Epithelial cell of proximal tubule (primary cell): ENCODE data around the gene RMND1. TPM values are rescaled to one million over a fixed set of nuclear protein-coding genes. Genes with fewer than 3 reads are reported as not detected.

Experiments
- DNase-seq: peaks from one replicate; pipeline ENCODE4 v3.0.0-alpha.2; 2011; ENCODE audit warnings: low read depth
- H3K4me3 ChIP-seq: 2 replicates; pipeline ENCODE4 v1.5.1; 2011; ENCODE audit warnings: low read depth, mild to moderate bottlenecking, low read length
- total RNA-seq: library from RNA; depleted of rRNA; stranded (reverse); fragments of >200 nt; gene quantifications from 2 replicates; pipeline ENCODE4 v1.2.3, GENCODE V29; 2015
- TF ChIP-seq, protein P1 (sequence below): conservative IDR thresholded peaks from 2 replicates; pipeline ENCODE4 v1.5.1; 2012; ENCODE audit warnings: low read depth, mild to moderate bottlenecking, low read length

Gene RMND1
- total RNA-seq, 1 donor from 2014 or later, result 24.7 TPM

GRCh38 chr6:151409260-151409659, 42.7 kb downstream of the RMND1 start:
- no peak for DNase-seq
- TF ChIP-seq, protein P1, sequence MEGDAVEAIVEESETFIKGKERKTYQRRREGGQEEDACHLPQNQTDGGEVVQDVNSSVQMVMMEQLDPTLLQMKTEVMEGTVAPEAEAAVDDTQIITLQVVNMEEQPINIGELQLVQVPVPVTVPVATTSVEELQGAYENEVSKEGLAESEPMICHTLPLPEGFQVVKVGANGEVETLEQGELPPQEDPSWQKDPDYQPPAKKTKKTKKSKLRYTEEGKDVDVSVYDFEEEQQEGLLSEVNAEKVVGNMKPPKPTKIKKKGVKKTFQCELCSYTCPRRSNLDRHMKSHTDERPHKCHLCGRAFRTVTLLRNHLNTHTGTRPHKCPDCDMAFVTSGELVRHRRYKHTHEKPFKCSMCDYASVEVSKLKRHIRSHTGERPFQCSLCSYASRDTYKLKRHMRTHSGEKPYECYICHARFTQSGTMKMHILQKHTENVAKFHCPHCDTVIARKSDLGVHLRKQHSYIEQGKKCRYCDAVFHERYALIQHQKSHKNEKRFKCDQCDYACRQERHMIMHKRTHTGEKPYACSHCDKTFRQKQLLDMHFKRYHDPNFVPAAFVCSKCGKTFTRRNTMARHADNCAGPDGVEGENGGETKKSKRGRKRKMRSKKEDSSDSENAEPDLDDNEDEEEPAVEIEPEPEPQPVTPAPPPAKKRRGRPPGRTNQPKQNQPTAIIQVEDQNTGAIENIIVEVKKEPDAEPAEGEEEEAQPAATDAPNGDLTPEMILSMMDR, result no peak
- no peak overlapping the region for H3K4me3 ChIP-seq

GRCh38 chr6:151408858-151409257, 43.1 kb downstream of the RMND1 start:
- DNase-seq, result no peak
- TF ChIP-seq, protein P1, result no peak
- H3K4me3 ChIP-seq, result no peak overlapping the region

DNA sequence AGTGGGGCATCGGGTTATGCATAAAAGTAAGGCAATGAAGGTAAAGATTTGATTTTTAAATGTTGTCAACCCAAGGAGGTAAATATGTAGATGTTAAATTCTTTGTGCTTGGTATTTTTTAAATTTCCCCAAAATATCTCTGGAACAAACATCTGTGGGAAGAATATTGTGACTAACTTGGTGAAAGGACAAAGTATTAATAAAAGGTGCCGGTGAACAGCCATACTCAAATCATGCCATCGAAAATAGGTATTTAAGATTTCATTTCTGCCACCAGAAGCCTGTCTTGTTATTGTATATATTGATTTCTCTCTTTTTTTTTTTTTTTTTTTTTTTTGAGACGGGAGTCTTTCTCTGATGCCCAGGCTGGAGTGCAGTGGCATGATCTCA, 48.0 kb downstream of the RMND1 start:
- TF ChIP-seq, protein P1, result no peak
- no peak overlapping the region for H3K4me3 ChIP-seq
- no peak for DNase-seq

GRCh38 chr6:151402228-151402627, 49.7 kb downstream of the RMND1 start:
- TF ChIP-seq, protein P1, result no peak
- no peak for DNase-seq
- no peak overlapping the region for H3K4me3 ChIP-seq

GRCh38 chr6:151400473-151400872, 51.5 kb downstream of the RMND1 start:
- TF ChIP-seq, protein P1, result no peak
- no peak overlapping the region for H3K4me3 ChIP-seq
- no peak for DNase-seq

- DNase-seq, result no peak
- no peak overlapping the region for H3K4me3 ChIP-seq
- TF ChIP-seq, protein P1, result no peak
Observed at GRCh38 chr6:151399679-151400078, 52.2 kb downstream of the RMND1 start.

GRCh38 chr6:151393410-151393809, 58.5 kb downstream of the RMND1 start:
- TF ChIP-seq, protein P1, result no peak
- H3K4me3 ChIP-seq, result peak overlapping the region; percentile 87
- no peak for DNase-seq
